NCI-H187 (cell line): ENCODE results near the gene ODAD3.
"Not testable (repeated sequence)": the region's sequence is repeated elsewhere in the genome, so short reads cannot be mapped to it uniquely, and the experiment has no call there.

Source experiments
- DNase-seq, 2 experiments: peaks; one replicate each; lab custom pipeline; 2025; lab: John Stamatoyannopoulos, UW

ODAD3 gene

DNA sequence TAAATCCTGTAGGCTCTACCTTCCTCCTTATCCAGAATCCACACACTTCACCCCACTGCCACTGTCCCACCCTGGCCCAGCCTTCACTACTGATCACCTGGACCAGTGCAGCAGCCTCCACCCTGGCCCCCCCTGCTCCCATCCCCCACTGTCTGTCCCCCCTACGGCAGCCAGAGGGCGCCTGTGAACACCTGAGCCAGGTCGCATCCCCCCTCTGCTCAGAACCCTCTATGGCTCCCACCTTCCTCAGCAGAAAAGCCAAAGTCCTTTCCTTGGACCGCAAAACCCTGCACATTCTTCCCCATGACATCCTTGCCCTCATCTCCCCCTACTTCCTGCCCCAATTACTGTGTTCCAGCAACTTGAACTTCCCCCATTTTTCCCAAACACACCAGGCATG is 25.3 kb upstream of the ODAD3 start:
- no peak for DNase-seq

DNA sequence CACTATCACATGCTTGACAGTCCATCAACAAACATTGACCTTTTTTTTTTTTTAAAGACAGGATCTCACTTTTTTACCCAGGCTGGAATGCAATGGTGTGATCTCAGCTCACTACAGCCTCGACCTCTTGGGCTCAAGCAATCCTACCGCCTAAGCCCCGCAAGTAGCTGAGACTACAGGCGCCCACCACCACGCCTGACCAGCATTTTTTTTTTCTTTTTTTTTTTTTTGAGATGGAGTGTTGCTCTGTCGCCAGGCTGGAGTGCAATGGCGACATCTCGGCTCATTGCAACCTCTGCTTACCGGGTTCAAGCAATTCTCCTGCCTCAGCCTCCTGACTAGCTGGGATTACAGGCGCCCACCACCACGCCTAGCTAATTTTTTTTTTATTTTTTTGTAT is 24.0 kb upstream of the ODAD3 start:
- not testable (repeated sequence) for DNase-seq

DNA sequence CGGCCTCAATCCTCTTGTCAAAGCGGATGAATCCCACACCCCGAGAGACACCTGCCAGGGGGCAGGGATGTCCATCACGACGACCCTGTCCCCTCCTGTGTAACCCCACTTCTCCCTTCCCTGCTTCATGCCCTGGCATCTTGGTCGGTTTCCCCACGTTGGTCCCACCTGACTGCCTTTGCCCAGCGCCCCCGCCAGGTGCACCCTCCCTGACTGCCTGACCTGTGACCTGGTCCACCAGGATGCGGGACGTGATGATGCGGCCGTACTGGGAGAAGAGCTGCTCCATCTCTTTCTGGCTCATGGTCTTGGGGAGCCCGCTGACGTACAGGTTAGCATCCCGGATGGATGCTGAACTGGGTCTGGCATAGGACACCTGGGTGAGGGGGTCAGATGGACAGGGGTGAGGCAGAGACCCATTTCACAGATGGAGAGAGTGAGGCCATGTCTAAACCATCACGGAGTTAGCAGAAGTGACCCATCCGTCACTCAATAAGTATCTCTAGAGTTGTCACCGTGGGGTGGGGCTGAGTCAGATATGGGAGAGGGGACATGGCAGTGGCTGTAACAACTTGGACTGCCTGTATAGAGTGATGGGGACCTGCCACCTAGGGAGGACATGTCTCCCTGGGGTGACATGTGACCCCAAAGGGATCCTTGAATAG is 23.4 kb upstream of the ODAD3 start:
- no peak for DNase-seq

DNA sequence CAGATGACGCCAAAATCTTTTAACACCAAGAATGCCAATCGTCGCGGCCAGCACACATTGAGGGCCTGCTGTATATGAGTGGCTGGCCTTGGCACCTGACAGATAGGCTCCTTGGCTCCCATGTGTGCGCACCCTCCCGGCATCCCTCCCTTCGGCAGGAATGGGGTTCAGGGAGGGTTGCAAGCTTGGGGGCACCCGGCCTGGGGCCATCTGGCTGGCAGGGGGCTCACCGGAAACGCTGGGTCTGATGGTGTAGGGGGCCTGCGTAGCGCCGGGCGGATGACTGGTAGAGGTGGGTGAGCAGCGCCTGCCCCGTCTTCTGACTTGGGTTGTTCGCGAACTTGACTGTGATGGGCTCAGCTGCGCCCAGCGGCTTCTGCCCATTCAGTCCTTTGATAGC is 22.9 kb upstream of the ODAD3 start:
- no peak for DNase-seq

DNA sequence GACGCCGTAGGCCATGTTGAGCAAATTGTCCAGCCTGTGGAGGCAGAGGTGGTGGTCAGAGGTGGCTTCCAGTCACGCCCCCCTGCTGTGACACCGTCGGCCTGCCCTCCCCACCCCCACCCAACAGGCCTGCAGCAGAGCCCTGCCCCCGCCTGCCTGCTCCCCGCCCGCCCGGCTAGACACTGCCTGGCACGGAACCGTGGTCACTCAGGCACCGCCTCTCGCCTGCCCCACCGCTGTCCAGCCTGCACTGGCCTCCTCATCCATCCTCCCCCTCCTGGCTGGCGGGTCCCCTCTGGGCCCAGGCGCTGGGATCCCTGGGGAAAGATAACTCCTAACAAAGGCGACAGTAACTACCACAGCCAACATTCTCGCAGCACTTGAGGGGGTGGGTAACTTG is 22.2 kb upstream of the ODAD3 start:
- DNase-seq: no peak

DNA sequence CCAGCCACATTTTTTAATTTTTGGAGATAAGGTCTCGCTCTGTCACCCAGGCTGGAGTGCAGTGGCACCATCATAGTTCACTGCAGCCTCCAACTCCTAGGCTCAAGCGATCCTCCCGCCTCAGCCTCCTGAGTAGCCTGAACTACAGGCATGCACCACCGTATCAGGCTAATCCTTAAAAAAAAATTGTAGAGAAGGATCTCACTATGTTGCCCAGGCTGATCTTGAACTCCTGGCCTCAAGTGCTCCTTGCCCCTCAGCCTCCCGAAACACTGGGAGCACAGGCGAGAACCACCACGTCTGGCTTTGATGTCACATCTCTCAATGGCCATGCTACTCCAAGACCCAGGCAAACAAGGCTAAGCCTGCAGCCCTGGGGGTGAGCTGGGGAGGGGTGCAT is 21.7 kb upstream of the ODAD3 start:
- DNase-seq: no peak

DNA sequence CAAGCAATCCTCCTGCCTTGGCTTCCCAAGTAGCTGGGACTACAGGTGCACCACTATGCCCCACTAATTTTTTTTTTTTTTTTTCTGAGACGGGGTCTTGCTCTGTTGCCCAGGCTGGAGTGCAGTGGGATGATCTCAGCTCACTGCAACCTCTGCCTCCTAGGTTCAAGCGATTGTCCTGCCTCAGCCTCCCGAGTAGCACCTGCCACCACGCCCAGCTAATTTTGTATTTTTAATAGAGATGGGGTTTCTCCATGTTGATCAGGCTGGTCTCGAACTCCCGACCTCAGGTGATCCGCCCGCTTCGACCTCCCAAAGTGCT is 20.3 kb upstream of the ODAD3 start:
- not testable (repeated sequence) for DNase-seq

DNA sequence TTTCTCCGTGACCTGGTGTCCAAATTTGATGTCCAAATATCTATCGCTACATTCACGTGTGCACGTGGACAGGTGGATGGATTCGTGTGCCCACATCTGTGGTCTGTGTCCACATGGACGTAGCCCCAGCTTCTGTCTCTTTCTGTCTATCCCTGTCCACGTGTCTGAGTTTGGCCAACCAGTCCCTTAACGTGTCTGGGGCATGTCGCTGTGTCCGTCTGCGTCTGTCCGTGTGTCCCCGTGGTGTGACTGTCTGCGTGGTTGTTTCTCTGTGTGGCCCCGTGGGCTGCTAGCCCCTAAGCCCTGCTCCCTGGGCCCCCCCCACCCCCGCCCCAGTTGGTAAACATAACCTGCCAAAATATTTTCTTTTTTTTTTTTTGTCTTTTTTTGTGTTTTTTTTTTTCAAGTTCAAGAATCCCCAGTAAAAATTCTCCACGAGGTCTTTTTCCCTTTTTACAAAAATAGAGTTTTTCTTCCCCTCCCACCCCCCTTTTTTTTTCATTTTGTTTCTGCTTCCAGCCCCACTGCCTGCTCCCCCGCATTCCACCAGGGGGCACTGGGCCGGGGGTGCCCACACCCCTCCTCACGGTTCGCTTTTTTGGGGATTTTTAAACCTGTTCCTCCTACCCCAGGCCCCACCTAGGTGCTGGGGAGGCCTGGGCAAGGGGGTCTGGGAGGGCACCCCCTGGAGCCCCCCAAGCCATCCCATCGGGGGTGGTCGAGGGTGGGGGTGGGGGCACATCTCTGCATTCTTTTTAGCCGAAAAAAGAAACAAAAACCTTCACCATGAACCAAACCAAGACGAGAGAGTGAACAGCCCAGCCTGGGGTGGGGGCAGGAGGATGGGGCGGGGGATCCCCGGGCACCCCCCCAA is 18.8 kb upstream of the ODAD3 start:
- no peak for DNase-seq

DNA sequence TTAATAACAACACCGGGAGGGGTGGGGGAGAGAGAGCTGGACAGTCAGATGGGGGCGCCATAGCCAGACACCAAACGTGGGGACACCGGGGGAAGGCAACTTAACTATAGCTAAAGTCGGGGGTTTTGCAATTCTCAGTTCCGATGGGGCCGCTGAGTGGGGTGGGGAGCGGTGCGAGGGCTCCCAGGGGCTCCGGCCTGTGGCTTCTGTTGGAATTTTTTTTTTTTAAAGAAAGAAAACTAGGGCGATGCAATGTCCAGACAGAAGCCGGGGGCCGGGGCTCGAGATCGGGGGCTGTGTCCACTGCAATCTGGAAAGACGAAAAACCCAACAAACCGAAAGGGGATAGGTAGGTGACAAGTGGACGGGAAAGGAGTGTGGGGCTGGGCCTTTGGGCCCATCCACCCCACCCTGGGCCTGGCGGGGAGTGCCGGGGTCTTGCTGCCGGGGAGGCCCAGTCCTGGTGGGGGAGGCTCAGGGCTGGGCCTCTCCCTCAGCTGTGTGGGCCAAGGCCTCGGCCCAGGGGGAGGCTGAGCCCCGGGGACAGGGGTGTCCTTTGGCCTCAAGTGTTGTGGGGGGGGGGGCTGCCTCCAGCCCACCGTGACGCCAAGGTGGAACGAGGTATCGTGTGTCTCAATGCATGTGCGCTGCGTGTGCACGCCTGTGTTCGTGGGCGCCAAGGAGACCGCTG is 17.8 kb upstream of the ODAD3 start:
- DNase-seq: no peak

DNA sequence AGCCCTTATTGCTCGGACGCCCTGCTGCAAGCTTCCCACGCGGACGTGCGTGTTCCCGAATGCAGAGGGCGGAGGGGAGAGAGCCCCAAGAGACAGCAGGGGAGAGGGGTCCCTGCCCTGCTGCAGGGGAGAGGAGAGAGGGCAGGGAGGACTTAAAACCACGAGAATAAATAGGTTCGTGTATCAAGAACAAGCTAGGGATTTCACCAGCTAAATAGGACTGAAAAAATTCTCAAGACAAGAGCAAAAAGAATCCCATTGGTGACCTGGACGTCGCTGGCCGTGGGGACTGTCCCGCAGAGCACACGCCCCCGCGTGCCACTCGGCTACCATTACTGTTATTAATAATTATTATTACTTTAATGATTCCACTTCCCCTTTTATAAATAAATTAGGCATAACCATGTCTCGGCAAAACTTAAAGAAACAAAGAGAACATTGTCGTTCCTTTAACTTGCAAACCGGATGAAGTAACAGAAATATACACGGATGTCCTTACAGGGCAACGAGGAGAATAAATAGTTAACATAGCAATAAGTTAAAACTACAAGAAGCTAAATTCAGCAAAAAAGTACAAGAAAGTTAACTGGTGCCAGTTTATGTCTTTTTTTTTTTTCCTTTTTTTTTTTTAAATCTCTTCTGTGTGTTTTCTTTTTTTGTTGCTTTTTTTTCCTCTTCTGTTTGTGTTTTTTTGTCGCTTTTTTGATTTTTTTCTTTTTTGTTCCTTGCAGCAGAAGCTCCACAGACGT is 17.1 kb upstream of the ODAD3 start:
- no peak for DNase-seq

DNA sequence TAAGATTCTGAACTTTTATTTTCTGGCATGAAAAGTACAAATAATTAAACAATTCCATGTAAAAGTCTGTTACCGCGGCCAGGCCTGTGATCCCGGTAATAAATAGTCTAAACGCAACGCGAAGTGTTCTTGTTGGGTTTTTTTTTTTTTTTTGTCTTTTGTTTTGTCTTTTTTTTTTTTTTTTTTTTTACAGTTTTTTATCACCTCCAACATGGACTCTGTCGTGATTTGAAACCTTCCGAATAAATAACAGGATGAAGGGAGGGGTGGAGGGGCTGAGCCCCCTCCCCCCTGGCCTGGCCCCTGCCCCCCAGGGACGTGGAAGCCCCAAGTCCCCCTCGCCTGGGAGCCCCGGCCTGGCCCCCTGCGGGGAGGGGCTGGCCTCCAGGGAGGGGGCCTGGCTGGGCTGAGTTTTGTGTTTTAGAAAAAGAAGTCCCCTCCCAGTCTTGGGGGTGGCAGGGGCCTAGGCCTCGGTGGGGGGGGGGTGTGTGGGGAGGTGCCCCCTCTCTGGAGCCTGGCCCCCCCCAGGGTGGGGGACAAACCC is 16.5 kb upstream of the ODAD3 start:
- no peak for DNase-seq

DNA sequence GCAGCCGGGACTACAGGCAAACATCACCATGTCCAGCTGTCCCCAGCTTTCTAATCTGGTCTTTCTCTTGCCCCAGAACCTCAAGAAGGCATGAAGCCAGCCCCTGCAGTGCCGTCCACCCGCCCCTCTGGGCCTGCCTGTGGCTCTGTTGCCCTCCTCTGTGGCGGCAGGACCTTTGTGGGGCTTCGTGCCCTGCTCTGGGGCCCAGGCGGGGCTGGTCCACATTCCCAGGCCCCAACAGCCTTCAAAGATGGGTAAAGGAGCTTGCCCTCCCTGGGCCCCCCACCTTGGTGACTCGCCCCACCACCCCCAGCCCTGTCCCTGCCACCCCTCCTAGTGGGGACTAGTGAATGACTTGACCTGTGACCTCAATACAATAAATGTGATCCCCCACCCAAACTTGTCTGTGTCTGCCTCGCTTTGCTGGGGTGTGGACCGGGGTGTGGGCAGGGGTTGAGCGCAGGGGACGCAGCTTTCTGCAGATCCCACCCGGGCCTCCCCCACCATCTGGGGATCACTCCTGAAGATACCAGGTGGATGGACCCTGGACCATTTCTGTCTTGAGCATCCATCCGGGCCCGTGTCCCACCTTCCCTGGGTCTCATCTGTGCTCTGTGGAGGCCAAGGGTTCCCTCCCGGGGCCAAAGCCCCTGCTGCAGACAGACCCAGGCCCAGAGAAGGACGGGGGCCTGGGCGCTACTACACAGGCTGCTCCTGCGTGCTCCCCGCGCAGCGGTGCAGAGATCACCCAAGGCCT is 15.8 kb upstream of the ODAD3 start:
- no peak for DNase-seq

DNA sequence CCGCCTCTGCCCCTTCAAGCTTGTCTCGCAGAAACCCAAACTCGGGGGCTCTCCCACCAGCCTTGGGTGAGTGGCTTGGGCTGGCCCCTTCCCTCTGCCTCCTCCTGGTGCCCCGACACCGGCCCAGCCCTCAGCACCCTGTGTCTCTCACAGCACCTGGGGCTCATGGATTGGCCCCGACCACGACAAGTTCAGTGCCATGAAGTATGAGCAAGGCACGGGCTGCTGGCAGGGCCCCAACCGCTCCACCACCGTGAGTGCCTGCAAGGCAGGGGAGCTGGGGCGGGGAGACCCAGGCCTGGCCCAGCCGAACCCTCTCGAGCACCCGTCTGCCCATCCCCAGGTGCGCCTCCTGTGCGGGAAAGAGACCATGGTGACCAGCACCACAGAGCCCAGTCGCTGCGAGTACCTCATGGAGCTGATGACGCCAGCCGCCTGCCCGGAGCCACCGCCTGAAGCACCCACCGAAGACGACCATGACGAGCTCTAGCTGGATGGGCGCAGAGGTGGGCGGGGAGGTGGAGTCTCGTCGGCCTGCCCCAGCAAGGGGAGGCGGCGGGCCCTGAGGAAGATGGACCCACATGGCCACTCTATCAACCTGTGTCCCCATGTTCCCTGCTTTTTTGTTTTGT is 14.1 kb upstream of the ODAD3 start:
- DNase-seq: no peak

DNA sequence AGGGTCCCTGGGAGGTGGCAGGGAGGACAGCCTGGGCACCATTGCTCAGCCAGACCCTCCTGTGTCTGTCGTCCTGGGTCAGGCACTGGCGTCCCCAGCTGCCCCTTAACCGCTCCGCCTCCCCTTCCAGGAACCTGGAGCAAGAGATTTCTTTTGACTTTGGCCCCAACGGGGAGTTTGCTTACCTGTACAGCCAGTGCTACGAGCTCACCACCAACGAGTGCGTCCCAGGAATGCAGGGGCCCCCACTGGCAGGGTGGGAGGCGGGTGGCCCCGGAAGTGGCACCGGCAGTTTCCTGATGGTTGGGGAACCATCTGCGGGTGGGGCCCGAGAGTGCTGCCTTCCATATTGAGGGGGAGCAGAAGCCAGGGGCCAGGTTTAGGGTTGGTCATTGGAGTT is 13.5 kb upstream of the ODAD3 start:
- DNase-seq: no peak

DNA sequence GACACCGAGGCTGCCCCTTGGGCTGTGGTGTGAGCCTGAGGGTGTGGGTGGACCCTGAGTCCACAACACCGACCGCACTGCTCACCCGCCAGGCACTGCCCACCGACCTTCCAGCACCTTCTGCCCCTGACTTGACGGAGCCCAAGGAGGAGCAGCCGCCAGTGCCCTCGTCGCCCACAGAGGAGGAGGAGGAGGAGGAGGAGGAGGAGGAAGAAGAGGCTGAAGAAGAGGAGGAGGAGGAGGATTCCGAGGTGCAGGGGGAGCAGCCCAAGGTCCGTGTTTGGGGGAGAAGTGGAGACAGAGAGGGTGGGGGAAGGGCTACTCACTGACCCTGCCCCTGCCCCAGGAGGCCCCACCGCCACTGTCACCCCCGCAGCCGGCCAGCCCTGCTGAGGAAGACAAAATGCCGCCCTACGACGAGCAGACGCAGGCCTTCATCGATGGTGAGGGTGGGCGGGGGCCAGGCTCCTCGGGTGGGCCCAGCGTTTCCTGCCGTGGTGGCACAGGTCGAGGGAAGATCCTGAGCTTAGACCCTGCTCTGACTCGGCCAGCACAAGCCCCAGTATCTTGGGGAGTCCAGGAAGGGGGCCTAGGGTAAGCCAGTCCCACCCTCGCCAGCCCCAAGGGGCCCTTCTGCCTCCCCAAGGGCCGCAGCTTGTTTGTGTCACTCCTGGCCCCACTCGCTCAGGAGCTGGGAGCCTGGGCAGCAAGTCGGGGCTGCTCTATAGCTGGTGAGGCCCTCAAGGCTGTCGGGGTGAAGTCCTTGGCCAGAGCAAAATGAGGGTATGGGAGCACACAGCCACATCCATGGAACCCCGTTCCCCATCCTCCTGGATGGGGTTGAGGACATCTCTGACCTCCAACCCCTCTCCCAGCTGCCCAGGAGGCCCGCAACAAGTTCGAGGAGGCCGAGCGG is 12.7 kb upstream of the ODAD3 start:
- DNase-seq: no peak

DNA sequence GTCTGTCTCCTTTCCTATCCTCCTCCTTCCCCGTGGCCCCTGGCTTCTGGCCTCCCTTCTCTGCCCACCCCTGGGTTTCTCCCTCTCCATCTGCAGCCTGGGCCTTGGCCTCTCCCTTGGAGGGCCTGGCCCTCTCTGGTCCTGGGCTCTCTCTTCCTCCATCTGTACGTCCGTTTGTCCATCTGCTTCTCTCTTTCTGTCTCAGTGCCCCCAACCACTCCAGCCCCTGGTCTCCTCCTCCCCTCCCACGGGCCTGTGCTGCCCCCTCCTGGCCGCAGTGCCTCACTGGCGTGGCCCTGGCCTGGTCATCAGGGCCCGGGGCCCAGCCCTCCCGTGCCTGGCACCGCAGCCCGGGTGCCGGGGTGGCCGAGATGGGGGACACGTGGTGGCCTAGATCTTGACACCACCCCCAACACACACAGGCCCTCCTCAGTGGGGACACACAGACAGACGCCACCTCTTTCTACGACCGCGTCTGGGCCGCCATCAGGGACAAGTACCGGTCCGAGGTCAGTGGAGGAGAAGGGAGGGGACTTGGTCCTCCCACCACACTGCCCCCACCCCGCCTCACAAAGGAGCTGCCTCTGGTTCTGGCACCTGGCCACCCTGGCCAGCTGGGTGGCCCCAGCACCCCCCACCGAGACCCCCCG is 11.9 kb upstream of the ODAD3 start:
- DNase-seq: no peak

DNA sequence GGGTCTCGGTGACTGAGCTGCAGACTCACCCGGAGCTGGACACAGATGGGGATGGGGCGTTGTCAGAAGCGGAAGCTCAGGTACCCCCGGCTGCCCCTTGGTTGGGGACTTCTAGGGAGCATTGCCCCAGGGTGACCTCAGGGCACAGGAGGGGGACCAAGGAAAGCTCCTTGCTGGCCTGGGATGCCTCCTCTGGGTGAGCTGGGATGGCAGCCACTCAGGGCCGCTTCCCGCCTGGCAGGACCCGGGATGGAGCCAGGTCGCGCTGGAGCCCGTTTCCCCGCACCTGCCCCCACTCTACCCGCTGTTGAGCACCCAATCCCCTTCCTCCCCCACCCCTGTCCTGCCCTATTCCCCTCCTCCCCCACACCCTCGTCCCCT is 11.3 kb upstream of the ODAD3 start:
- DNase-seq: no peak

DNA sequence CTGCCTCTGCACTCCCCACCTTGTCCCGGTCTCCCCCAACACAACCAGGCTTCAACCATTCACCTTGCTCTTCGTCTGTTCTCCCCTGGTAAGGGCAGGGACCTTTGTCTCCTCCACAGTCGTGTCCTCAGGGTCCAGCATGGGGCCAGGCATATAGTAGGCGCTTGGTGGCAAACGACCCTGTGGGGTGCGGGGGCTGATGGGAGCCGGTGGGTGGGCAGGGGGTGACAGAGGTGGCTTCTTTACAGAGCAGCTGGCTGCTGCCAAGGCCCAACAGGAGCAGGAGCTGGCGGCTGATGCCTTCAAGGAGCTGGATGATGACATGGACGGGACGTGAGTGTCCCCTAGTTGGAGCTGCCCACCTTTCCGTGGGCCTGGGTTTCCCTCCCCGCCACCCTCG is 10.2 kb upstream of the ODAD3 start:
- no peak for DNase-seq

DNA sequence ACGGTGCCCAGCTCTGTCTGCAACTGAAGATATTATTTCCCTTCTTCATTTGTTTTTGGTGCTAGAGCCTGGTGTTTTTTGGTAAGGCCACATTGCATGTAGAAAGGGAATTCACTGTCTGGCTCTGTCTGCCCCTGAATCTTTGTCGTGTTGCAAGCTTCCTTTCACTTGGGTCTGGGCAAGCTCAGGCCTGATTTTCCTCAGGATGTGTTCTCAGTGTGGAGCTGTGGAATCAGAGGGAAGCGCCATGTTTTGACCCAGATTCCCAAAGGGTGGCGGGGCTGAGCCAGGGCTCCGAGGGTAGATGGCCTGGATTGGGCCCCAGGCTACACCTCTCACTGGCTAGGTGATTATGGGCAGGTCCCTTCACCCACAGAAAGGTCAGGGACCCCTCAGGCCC is 9.1 kb upstream of the ODAD3 start:
- no peak for DNase-seq
